HEK293T (cell line): ENCODE measurements around the gene ACY1.

Source experiments
- CTCF ChIA-PET: fragments of 350-600 bp; formaldehyde crosslinking; extraction: SDS; loops from one replicate; lab custom pipeline; 2021; ENCODE audit warnings: antibody characterized with exemption, inconsistent platforms; lab: Yijun Ruan, JAX
- POLR2A ChIA-PET: fragments of 350-600 bp; formaldehyde crosslinking; extraction: SDS; loops from one replicate; lab custom pipeline; 2020; ENCODE audit warnings: antibody characterized with exemption, inconsistent platforms; lab: Yijun Ruan, JAX
- DNase-seq: peaks from one replicate; pipeline ENCODE4 v3.0.0; 2012; ENCODE audit warnings: mixed read lengths; ENCODE audit errors: extremely low spot score
- ARNT ChIP-seq: fragments of 450-650 bp; IDR thresholded peaks from 2 replicates; pipeline ENCODE4 v1.6.1; 2017; ENCODE audit warnings: mild to moderate bottlenecking
- BHLHE40 ChIP-seq: fragments of 450-650 bp; IDR thresholded peaks from 2 replicates; pipeline ENCODE4 v1.6.1; 2016; ENCODE audit warnings: mild to moderate bottlenecking, moderate library complexity, borderline replicate concordance
- CTBP1 ChIP-seq: fragments of 450-650 bp; IDR thresholded peaks from 2 replicates; pipeline ENCODE4 v1.6.1; 2016; ENCODE audit warnings: borderline replicate concordance
- ELF4 ChIP-seq: fragments of 450-650 bp; IDR thresholded peaks from 2 replicates; pipeline ENCODE4 v1.6.1; 2017; ENCODE audit warnings: antibody characterized with exemption
- FOXA1 ChIP-seq: fragments of 450-650 bp; IDR thresholded peaks from 2 replicates; pipeline ENCODE4 v1.6.1; 2016; ENCODE audit warnings: mild to moderate bottlenecking
- FOXK2 ChIP-seq: fragments of 450-650 bp; IDR thresholded peaks from 2 replicates; pipeline ENCODE4 v1.6.1; 2016; ENCODE audit warnings: mild to moderate bottlenecking
- FOXM1 ChIP-seq: fragments of 450-650 bp; IDR thresholded peaks from 2 replicates; pipeline ENCODE4 v1.6.1; 2017; ENCODE audit warnings: mild to moderate bottlenecking, borderline replicate concordance
- HDGF ChIP-seq: fragments of 450-650 bp; IDR thresholded peaks from 2 replicates; pipeline ENCODE4 v1.6.1; 2017; ENCODE audit warnings: antibody characterized with exemption, borderline replicate concordance
- L3MBTL2 ChIP-seq: fragments of 450-650 bp; conservative IDR thresholded peaks from 2 replicates; pipeline ENCODE4 v1.6.1; 2016; ENCODE audit warnings: mild to moderate bottlenecking
- LEF1 ChIP-seq: fragments of 450-650 bp; IDR thresholded peaks from 2 replicates; pipeline ENCODE4 v1.6.1; 2017; ENCODE audit warnings: mild to moderate bottlenecking, borderline replicate concordance
- NFRKB ChIP-seq: fragments of 450-650 bp; IDR thresholded peaks from 2 replicates; pipeline ENCODE4 v1.6.1; 2016; ENCODE audit warnings: mild to moderate bottlenecking, moderate library complexity
- SP1 ChIP-seq: fragments of 450-650 bp; IDR thresholded peaks from 2 replicates; pipeline ENCODE4 v1.6.1; 2017
- SUZ12 ChIP-seq: fragments of 450-650 bp; IDR thresholded peaks from 2 replicates; pipeline ENCODE4 v1.6.1; 2016; ENCODE audit warnings: mild to moderate bottlenecking
- TARDBP ChIP-seq: fragments of 450-650 bp; IDR thresholded peaks from 2 replicates; pipeline ENCODE4 v1.6.1; 2016
- ZNF384 ChIP-seq: fragments of 450-650 bp; IDR thresholded peaks from 2 replicates; pipeline ENCODE4 v1.6.1; 2016
- TF ChIP-seq, protein P1 (sequence below): fragments of 450-650 bp; IDR thresholded peaks from 2 replicates; pipeline ENCODE4 v1.6.1; 2016

ACY1 gene

DNA sequence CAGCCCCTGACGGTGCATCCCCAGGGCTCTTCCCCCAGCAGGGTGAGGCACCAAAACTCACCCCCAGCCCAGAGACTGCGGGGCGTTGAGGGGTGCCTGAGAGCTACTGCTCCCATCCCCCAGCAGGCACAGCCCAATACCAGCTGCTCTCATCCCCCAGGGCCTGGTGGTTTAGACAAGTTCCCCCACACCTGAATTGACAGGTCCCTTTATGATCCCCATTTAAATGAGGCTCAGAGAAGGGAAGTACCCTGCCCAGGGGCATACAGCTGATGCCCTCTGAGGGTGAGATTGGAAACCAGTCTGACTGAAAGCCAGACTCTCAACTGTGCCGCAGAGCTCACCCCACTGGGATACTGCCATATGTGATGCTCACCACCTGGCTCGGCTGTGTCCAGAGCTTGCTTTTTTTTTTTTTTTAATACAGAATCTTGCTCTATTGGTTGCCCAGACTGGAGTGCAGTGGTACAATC lies 52.9 kb downstream of the ACY1 start:
- ChIA-PET POLR2A (no interaction called here), CTCF (interaction anchor here (0.7 to 1.1 kb wide), 2 partner anchors 31 to 108 kb away, joined by 4 to 6 read pairs; no protein-coding TSS in a partner anchor)
- no peak for TF ChIP-seq NFRKB
- TF ChIP-seq ARNT, result no peak
- no peak for TF ChIP-seq FOXK2
- TF ChIP-seq CTBP1, result no peak
- TF ChIP-seq ELF4, result no peak
- TF ChIP-seq SUZ12, result no peak
- no peak for TF ChIP-seq BHLHE40
- no peak for TF ChIP-seq L3MBTL2
- no peak for TF ChIP-seq SP1
- TF ChIP-seq FOXA1, result no peak
- TF ChIP-seq TARDBP, result no peak
- TF ChIP-seq FOXM1, result no peak
- TF ChIP-seq LEF1, result no peak
- TF ChIP-seq, protein P1, sequence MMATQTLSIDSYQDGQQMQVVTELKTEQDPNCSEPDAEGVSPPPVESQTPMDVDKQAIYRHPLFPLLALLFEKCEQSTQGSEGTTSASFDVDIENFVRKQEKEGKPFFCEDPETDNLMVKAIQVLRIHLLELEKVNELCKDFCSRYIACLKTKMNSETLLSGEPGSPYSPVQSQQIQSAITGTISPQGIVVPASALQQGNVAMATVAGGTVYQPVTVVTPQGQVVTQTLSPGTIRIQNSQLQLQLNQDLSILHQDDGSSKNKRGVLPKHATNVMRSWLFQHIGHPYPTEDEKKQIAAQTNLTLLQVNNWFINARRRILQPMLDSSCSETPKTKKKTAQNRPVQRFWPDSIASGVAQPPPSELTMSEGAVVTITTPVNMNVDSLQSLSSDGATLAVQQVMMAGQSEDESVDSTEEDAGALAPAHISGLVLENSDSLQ, result no peak
- no peak for TF ChIP-seq ZNF384
- no peak for TF ChIP-seq HDGF
- no peak for DNase-seq

DNA sequence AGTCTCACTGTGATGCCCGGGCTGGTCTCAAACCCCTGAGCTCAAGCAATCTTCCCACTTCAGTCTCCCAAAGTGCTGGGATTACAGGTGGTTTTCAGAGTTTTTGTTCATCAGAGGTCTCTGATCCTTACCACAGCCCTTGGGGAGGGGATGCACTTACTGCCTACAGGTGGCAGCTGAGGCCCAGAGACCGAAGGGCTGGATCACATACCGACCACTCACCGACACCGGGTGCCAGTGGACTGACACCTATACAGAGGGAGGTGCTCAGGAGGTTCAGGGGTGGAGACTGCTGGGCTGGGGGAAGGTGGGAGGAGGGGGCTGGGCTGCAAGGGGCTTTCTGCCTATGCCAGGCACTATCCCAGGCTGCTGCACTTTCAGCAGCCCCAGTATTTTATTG lies 53.5 kb downstream of the ACY1 start:
- CTCF ChIA-PET, result interaction anchor here (0.7 to 1.1 kb wide), 2 partner anchors 32 to 108 kb away, joined by 4 to 6 read pairs; no protein-coding TSS in a partner anchor
- POLR2A ChIA-PET, result no interaction called here
- no peak for DNase-seq
- TF ChIP-seq TARDBP, result no peak

DNA sequence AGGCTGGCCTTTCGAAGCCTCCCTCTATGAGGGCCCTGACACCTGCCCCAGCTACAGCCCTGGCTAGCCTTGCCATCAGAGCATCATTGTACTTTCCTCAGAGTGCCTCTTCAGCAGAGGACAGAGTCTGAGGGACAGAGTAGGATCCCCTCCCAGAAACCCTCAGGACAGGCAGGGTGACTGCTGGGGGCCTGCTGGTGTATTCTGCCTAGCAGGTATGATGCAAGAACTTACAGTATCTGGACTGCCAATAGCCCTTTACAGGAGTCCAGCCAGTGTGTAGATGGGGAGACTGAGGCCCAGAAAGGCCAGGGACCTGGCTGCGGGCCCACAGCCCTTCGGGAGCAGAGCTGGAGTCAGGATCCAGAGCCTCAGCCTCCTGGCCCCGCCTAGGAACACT lies 54.0 kb downstream of the ACY1 start:
- ChIA-PET POLR2A (no interaction called here), CTCF (interaction anchor here (0.7 kb wide), 1 partner anchor 20 kb away, joined by 3 read pairs; the partner anchor contains the start of gene DUSP7)
- no peak for TF ChIP-seq SUZ12
- DNase-seq, result no peak

DNA sequence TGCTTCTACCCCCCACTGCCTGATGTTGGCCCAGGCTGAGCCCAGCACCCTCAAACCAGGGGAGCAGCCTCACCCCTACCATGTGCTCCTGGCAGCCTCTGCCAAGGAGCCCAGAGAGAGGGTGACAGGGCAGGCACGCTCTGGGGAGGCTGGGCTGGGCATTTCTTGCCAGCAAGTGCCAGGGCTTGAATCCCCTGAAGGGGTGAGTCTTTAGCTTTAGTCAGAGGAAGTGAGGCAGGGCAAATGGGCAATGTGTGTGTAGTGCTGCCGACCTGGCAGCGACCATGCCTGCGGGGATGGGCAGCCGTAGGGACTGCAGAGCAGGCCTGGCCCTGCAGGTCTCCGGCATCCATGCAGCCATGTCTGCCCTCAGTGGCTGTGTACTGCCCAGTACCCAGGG lies 54.9 kb downstream of the ACY1 start:
- no peak for DNase-seq
- TF ChIP-seq LEF1 (no peak), L3MBTL2 (no peak)
- ChIA-PET CTCF (interaction anchor here (0.7 kb wide), 1 partner anchor 19 kb away, joined by 3 read pairs; the partner anchor contains the start of gene DUSP7), POLR2A (no interaction called here)
